OCI-LY1 (cell line): ENCODE data around the gene ADAMTS20.
"Not testable (repeated sequence)": the region's sequence is repeated elsewhere in the genome, so short reads cannot be mapped to it uniquely, and the experiment has no call there.

Experiments
- H2AFZ ChIP-seq: fragments of 200-600 bp; sonication (generic), shearing (Covaris generic); 2 replicates; pipeline ENCODE4 v1.6.0; 2014; ENCODE audit warnings: antibody characterized with exemption, mild to moderate bottlenecking, low read length
- H3F3A ChIP-seq: fragments of 200-600 bp; sonication (generic), shearing (Covaris generic); 2 replicates; pipeline ENCODE4 v1.6.0; 2014; ENCODE audit warnings: mild to moderate bottlenecking, antibody characterized with exemption, low read length, moderate library complexity; ENCODE audit not compliant: insufficient read depth
- H3K27ac ChIP-seq: fragments of 200-600 bp; sonication (generic); 2 replicates; pipeline ENCODE4 v1.5.1; 2014; ENCODE audit warnings: low read length, mixed run types, mild to moderate bottlenecking, low read depth; ENCODE audit not compliant: poor library complexity, severe bottlenecking
- H3K27me3 ChIP-seq: fragments of 200-600 bp; sonication (generic); 2 replicates; pipeline ENCODE4 v1.6.0; 2014; ENCODE audit warnings: antibody characterized with exemption, mild to moderate bottlenecking, low read length, moderate library complexity; ENCODE audit not compliant: insufficient read depth
- H3K36me3 ChIP-seq: fragments of 200-600 bp; sonication (generic); 2 replicates; pipeline ENCODE4 v1.6.1; 2014; ENCODE audit warnings: mild to moderate bottlenecking, antibody characterized with exemption, low read length, moderate library complexity, mixed read lengths; ENCODE audit not compliant: insufficient read depth
- H3K4me1 ChIP-seq: fragments of 200-600 bp; sonication (generic); 2 replicates; pipeline ENCODE4 v1.5.1; 2014; ENCODE audit warnings: mild to moderate bottlenecking, low read length, moderate library complexity; ENCODE audit not compliant: insufficient read depth, severe bottlenecking
- H3K4me2 ChIP-seq: fragments of 200-600 bp; sonication (generic), shearing (Covaris generic); 2 replicates; pipeline ENCODE4 v1.6.1; 2014; ENCODE audit warnings: low read length
- H3K4me3 ChIP-seq: fragments of 200-600 bp; sonication (generic); 2 replicates; pipeline ENCODE4 v1.5.1; 2014; ENCODE audit warnings: low read length, low read depth, mild to moderate bottlenecking, mixed read lengths; ENCODE audit not compliant: poor library complexity, severe bottlenecking
- H3K79me2 ChIP-seq: fragments of 200-600 bp; shearing (Covaris generic); 2 replicates; pipeline ENCODE4 v1.6.1; 2016; ENCODE audit warnings: mixed run types, low read length, mixed read lengths; ENCODE audit not compliant: insufficient read depth
- H3K9ac ChIP-seq: fragments of 200-600 bp; sonication (generic), shearing (Covaris generic); 2 replicates; pipeline ENCODE4 v1.6.1; 2014; ENCODE audit warnings: mild to moderate bottlenecking, low read length, mixed read lengths
- H3K9me2 ChIP-seq: fragments of 200-600 bp; sonication (generic), shearing (Covaris generic); 2 replicates; pipeline ENCODE4 v1.6.1; 2014; ENCODE audit warnings: low read depth, mild to moderate bottlenecking, low read length, mixed read lengths
- H3K9me3 ChIP-seq: fragments of 200-600 bp; shearing (Covaris generic); 2 replicates; pipeline ENCODE4 v1.6.1; 2014; ENCODE audit warnings: low read length, mixed read lengths
- H4K20me1 ChIP-seq: fragments of 200-600 bp; sonication (generic), shearing (Covaris generic); 2 replicates; pipeline ENCODE4 v1.6.0; 2016; ENCODE audit warnings: mild to moderate bottlenecking, low read length; ENCODE audit not compliant: insufficient read depth
- EZH2 ChIP-seq: fragments of 200-600 bp; sonication (generic), shearing (Covaris generic); IDR thresholded peaks from 2 replicates; pipeline ENCODE4 v1.8.0; 2017; ENCODE audit warnings: borderline replicate concordance, mixed run types, mild to moderate bottlenecking, antibody characterized with exemption, low read length, moderate library complexity, mixed read lengths
- TF ChIP-seq, protein P1 (sequence below): fragments of 200-600 bp; sonication (generic), shearing (Covaris generic); IDR thresholded peaks from 2 replicates; pipeline ENCODE4 v1.5.1; 2017; ENCODE audit warnings: mild to moderate bottlenecking, antibody characterized with exemption, low read length, moderate library complexity, mixed read lengths

Gene ADAMTS20

DNA sequence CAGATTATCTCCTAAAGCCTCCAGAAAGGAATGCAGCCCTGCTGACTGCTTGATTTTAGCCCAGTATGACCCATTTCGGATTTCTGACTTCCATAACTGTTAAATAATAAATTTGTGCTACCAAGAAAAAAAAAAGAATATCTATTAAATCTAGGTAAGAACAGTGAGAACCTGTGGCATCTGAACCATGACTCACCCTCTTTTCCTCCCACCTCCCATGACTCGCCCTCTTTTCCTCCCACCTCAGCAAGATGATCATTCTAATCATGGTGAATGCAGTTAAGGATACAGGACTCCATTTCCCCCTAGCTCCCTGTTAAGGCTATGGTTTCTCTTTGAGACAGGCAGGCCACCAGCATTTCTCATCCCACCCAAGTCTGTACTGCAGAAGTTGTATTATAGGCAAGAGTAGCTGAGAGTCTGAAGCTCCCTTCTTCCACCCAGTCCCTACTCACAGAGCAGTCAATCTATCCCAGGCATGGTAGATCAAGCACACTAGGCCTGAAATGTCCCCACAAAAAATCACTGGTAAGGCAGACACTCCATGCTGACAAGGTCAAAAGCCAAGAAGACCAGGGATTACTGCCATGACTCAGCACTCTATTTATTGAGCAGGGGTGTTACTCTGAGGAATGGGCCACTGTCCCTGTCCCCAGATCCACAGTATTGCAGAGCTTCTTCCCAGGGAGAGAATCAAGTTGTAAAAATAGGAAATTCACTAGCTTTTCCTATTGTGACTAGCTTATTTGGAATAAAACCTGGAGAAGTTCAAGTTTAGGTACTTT lies 188.9 kb downstream of the ADAMTS20 start:
- TF ChIP-seq, protein P1, sequence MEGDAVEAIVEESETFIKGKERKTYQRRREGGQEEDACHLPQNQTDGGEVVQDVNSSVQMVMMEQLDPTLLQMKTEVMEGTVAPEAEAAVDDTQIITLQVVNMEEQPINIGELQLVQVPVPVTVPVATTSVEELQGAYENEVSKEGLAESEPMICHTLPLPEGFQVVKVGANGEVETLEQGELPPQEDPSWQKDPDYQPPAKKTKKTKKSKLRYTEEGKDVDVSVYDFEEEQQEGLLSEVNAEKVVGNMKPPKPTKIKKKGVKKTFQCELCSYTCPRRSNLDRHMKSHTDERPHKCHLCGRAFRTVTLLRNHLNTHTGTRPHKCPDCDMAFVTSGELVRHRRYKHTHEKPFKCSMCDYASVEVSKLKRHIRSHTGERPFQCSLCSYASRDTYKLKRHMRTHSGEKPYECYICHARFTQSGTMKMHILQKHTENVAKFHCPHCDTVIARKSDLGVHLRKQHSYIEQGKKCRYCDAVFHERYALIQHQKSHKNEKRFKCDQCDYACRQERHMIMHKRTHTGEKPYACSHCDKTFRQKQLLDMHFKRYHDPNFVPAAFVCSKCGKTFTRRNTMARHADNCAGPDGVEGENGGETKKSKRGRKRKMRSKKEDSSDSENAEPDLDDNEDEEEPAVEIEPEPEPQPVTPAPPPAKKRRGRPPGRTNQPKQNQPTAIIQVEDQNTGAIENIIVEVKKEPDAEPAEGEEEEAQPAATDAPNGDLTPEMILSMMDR, result no peak
- no peak for TF ChIP-seq EZH2
- Histone ChIP-seq H3K9me3 (no peaks in the 10 kb centered on the region), H3K4me1 (no peaks in the 10 kb centered on the region), H3K36me3 (no peaks in the 10 kb centered on the region), H3K4me3 (no peak overlapping the region), H3F3A (no peaks in the 10 kb centered on the region), H3K27ac (no peak overlapping the region), H3K79me2 (no peaks in the 10 kb centered on the region), H3K4me2 (no peak overlapping the region), H3K9me2 (no peaks in the 10 kb centered on the region), H2AFZ (no peak overlapping the region), H3K27me3 (no peaks in the 10 kb centered on the region), H4K20me1 (no peaks in the 10 kb centered on the region), H3K9ac (no peak overlapping the region)

DNA sequence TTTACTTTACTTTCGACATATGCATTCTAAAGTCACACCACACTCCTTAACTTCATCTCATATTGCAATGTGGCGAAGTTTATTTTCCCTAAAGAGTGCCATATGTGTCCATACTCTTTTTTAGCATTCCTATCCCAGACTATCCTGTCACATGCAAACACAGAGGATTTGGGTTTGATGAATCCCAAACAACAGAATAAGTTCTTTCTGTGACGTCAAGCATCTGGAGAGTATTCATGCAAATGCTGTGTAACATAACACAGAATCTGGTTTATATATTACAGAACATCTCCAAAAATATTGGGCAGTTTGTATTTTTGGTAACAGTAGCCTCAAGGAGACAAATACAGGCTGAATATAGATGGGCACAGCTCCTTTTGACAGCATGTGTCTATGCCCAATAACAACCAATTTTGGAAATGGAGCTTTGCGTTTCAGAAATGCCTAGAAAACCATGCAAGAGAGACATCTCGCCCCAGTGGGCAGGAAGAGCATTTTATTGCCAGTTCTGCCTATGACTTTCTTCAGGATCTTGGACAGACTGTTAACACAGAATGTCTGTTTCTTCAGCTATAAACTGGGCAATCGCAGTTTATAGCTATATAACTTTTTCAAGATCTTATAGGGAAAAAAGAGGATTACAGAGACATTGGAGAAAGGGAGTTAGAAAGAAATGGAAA lies 190.8 kb downstream of the ADAMTS20 start:
- no peak overlapping the region for H3K9ac ChIP-seq
- H3F3A ChIP-seq, result no peaks in the 10 kb centered on the region
- no peaks in the 10 kb centered on the region for H3K27me3 ChIP-seq
- no peaks in the 10 kb centered on the region for H4K20me1 ChIP-seq
- no peaks in the 10 kb centered on the region for H3K79me2 ChIP-seq
- TF ChIP-seq, protein P1, result no peak
- no peak for TF ChIP-seq EZH2
- no peaks in the 10 kb centered on the region for H3K9me3 ChIP-seq
- H3K4me2 ChIP-seq, result no peak overlapping the region
- H2AFZ ChIP-seq, result no peak overlapping the region
- H3K4me1 ChIP-seq, result no peaks in the 10 kb centered on the region
- no peaks in the 10 kb centered on the region for H3K9me2 ChIP-seq
- no peak overlapping the region for H3K4me3 ChIP-seq
- no peaks in the 10 kb centered on the region for H3K36me3 ChIP-seq
- H3K27ac ChIP-seq, result no peak overlapping the region

DNA sequence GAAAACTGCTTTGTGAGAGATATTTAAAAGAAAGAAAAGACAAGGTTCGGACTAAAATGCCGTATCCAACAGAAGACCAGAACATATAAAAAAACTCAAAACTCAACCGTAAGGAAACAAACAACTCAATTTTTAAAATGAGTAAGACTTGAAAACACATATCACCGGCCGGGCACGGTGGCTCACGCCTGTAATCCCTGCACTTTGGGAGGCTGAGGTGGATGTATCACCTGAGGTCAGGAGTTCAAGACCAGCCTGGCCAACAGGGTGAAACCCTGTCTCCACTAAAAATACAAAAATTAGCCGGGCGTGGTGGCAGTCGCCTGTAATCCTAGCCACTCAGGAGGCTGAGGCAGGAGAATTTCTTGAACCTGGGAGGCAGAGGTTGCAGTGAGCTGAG lies 192.0 kb downstream of the ADAMTS20 start:
- not testable (repeated sequence) for H3K27ac ChIP-seq, H3K79me2 ChIP-seq, H3K27me3 ChIP-seq, H3K9me2 ChIP-seq, H2AFZ ChIP-seq, H3F3A ChIP-seq, H3K4me2 ChIP-seq, H3K9ac ChIP-seq, H4K20me1 ChIP-seq, H3K4me3 ChIP-seq, H3K9me3 ChIP-seq, H3K36me3 ChIP-seq, H3K4me1 ChIP-seq

DNA sequence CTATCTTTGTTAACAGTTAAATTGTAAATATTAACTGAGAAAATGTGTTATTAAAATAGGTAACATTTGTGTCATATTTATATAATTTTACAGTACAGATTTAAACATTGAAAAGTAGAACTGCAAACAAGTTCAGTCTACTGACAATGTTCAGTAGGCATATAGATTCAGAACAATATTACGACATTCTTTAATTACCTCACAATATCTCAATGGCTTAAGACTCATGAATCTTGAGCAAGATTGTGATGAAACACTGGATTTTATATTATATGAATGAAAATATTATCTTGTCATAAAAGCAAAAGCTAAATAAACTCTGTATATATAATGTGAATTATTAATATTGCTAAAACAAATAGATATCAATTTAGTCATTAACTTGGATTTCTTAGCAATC lies 194.9 kb downstream of the ADAMTS20 start:
- Histone ChIP-seq H3F3A (no peaks in the 10 kb centered on the region), H3K4me2 (no peak overlapping the region), H3K36me3 (no peaks in the 10 kb centered on the region), H4K20me1 (no peaks in the 10 kb centered on the region), H3K9me3 (no peaks in the 10 kb centered on the region), H3K27ac (no peak overlapping the region), H3K4me3 (no peak overlapping the region), H3K4me1 (no peaks in the 10 kb centered on the region), H3K79me2 (no peaks in the 10 kb centered on the region), H3K27me3 (no peaks in the 10 kb centered on the region), H2AFZ (no peak overlapping the region), H3K9ac (no peak overlapping the region), H3K9me2 (no peaks in the 10 kb centered on the region)
- no peak for TF ChIP-seq EZH2
- TF ChIP-seq, protein P1, result no peak
